22Rv1 (cell line): Measurements from ENCODE around the gene SLC22A9.

Experiments used
- ZFX ChIP-seq: fragments of 450-650 bp; IDR thresholded peaks from 2 replicates; pipeline ENCODE4 v1.6.1; 2017; ENCODE audit warnings: antibody characterized with exemption, borderline replicate concordance
- TF ChIP-seq, protein P1 (sequence below): fragments of 450-650 bp; IDR thresholded peaks from 2 replicates; pipeline ENCODE4 v1.5.1; 2017; ENCODE audit warnings: mild to moderate bottlenecking

DNA sequence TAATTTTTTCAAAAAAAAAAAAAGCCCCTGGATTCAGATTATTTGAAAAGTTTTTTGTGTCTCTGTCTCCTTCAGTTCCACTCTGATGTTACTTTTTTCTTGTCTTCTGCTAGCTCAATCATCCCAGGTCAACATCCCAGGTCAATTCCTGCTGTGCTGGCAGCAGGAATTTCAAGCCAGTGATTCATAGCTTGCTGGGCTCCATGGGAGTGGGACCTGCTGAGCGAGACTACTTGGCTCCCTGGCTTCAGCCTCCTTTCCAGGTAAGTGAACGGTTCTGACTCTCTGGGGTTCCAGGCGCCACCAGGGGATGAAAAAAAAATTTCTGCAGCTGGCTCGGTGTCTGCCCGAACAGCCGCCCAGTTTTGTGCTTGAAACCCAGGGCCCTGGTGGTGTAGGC, 90.0 kb downstream of the SLC22A9 start:
- TF ChIP-seq, protein P1, sequence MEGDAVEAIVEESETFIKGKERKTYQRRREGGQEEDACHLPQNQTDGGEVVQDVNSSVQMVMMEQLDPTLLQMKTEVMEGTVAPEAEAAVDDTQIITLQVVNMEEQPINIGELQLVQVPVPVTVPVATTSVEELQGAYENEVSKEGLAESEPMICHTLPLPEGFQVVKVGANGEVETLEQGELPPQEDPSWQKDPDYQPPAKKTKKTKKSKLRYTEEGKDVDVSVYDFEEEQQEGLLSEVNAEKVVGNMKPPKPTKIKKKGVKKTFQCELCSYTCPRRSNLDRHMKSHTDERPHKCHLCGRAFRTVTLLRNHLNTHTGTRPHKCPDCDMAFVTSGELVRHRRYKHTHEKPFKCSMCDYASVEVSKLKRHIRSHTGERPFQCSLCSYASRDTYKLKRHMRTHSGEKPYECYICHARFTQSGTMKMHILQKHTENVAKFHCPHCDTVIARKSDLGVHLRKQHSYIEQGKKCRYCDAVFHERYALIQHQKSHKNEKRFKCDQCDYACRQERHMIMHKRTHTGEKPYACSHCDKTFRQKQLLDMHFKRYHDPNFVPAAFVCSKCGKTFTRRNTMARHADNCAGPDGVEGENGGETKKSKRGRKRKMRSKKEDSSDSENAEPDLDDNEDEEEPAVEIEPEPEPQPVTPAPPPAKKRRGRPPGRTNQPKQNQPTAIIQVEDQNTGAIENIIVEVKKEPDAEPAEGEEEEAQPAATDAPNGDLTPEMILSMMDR, result no peak
- TF ChIP-seq ZFX, result no peak
